NAMALWA (cell line): ENCODE measurements around the gene HIC1.

Experiments
- DNase-seq: peaks from one replicate; pipeline ENCODE4 v3.0.0-alpha.2; 2015; ENCODE audit warnings: low spot score

The HIC1 gene

GRCh38 chr17:2025622-2026309, 29.1 kb upstream of the HIC1 start:
- DNase-seq = no peak

DNA sequence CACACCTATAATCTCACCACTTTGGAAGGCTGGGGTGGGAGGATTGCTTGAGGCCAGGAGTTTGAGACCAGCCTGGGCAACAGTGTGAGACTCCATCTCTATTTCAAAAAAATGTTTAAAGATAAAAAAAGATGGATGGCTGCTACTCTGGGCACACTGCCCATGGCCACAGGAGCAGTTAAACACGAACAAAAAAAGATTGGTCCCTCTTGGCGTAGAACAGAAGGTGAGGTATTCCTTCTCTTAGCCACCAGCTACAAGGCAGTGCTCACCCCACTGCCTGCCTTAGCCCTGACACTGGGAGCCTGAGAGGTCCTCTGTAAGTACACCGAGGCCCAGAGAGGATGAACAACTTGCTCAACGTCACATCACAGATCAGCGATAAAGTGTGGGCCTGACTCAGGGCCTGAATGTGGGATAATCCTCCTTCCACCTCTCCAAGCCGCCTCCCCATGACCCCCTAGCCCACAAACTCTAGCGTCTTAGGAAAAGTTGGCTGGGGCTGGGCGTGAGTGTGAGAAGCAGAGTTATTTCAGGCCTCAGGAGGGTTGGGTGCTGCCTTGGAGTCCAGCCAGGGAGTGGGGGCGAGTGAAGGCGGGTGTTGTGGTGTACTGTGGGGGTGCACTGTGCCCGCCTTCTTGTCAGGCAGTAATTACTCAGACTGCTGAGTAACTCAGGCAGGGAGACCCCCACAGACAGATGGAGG, 27.2 kb upstream of the HIC1 start:
- DNase-seq = no peak

GRCh38 chr17:2028234-2028614, 26.7 kb upstream of the HIC1 start:
- DNase-seq = no peak

DNA sequence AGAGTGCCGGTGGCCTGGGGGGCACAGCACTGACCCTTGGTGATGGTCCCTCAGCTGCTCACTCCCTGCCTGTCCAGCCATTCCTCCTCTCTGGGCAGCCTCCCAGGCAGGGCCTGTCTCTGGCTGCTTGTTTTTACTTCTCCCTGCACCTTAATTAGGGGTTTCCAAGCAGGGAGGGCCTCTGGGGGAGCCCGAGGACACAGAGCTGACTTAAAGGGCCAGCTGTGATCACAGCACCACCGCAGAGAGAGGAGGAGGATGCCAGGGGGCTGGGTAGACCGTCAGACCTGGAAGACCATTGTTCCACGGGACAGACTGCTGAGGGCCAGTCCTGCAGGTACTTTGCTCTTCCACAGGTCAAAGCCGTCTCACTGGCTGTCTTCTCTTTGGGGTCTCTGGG, 26.2 kb upstream of the HIC1 start:
- DNase-seq = no peak

- peak; percentile 87 for DNase-seq
Observed at GRCh38 chr17:2029911-2030778, 24.8 kb upstream of the HIC1 start, which contains the start of gene DPH1. TSS of gene DPH1 (plus strand) at chr17:2030153. CDS start at chr17:2030170, 17 bp downstream.

GRCh38 chr17:2030779-2031163, 24.1 kb upstream of the HIC1 start:
- DNase-seq = no peak

DNA sequence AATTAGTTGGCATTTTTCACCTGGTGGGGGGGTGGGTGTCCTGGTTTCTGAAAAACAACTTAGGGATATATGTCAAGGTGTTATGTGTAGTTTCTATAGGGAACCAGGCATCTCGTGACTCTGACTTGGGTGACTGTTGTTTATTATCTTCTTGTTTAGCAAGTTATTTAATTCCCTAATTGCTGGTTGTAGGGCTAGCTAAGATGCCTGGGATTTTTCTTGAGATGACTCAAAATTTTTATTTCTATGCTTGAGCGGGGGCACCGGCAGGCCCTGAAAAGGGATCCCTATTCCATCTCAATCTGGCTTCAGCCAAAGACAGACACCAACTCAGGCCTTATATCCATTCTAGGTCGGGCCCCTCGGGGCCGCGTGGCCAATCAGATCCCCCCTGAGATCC, 21.8 kb upstream of the HIC1 start:
- DNase-seq = no peak

GRCh38 chr17:2034157-2034556, 20.7 kb upstream of the HIC1 start:
- peak; percentile 35 for DNase-seq

- DNase-seq = peak; percentile 56
Observed at GRCh38 chr17:2034806-2035540, 19.9 kb upstream of the HIC1 start.

- DNase-seq = no peak
Observed at GRCh38 chr17:2035541-2036488, 19.1 kb upstream of the HIC1 start.

- DNase-seq = no peak
Observed at GRCh38 chr17:2037155-2037554, 17.7 kb upstream of the HIC1 start.

- no peak for DNase-seq
Observed at GRCh38 chr17:2040219-2040827, 14.6 kb upstream of the HIC1 start.

GRCh38 chr17:2040942-2041560, 13.9 kb upstream of the HIC1 start:
- no peak for DNase-seq

GRCh38 chr17:2041561-2042389, 13.1 kb upstream of the HIC1 start, which contains the start of gene OVCA2:
TSS of gene OVCA2 (plus strand) at chr17:2042022. CDS start at chr17:2042048, 26 bp downstream.
- DNase-seq = peak; percentile 90

- no peak for DNase-seq
Observed at GRCh38 chr17:2042390-2042847, 12.5 kb upstream of the HIC1 start.

DNA sequence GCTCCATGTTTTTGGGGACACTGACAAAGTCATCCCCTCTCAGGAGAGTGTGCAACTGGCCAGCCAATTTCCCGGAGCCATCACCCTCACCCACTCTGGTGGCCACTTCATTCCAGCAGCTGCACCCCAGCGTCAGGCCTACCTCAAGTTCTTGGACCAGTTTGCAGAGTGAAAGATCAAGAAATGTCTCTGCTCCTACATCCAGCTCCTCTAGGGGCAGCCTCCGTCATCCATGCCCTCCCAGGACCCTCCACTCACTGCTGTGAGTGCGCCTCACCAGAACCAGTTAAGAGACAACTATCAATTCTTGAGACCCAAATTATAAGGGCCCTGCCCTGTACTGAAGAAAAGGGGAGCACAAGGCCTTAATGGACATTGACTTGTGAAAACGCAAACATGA, 12.0 kb upstream of the HIC1 start:
- DNase-seq = no peak

DNA sequence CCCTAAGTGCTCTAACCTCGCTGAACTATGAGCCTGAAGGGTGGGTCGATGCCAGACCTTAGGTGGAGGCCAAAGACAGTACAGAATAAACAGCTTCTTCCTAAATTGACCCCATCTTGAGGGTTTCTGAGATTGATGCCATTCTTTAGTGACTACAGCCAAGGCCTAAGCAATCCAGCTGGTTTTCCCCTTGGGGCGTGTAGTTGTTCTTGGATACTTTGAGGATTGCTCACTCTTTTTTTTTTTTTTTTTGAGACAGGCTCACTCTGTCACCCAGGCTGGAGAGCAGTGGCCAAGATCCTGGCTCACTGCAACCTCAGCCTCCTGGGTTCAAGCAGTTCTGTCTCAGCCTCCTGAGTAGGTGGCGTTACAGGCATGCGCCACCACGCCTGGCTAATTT, 11.1 kb upstream of the HIC1 start:
- DNase-seq = no peak

DNA sequence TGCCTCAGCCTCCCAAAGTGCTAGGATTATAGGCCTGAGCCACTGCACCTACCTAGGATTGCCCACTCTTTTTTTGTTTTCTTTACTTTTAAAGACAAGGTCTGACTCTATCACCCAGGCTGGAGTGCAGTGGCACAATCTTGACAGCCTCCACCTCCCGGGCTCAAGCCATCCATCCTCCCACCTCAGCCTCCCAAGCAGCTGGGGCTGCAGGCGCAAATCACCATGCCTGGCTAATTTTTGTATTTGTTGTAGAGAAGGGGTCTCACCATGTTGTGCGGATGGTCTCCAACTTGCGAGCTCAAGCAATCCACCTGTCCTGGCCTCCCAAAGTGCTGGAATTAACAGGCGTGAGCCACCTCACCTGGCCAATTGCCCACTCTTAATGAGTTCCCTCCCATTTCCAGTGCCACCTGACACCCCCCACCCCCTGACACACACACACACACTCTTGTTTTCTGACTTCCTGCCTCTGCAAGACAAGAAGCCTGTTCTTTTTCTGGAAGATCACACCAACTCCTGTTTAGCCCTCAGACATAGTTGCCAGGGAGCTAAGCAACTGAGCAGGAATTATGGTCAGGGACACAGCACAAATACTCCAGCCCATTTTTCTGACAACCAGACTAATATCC, 10.5 kb upstream of the HIC1 start:
- no peak for DNase-seq
